HG03280 (cell line): ENCODE data around the gene FABP3.

Experiments used
- ATAC-seq: cut with Tn5 transposase; IDR thresholded peaks from one replicate; pipeline ENCODE4 v1.9.1; 2021; ENCODE audit warnings: mild to moderate bottlenecking, moderate library complexity; ENCODE audit not compliant: unreplicated experiment

Gene FABP3

GRCh38 chr1:31373056-31373896 lies at the start of gene FABP3:
FABP3 (minus strand) TSS chr1:31373076; CDS start chr1:31373014, 62 bp downstream.
- no peak for ATAC-seq

- no peak for ATAC-seq
Measured at GRCh38 chr1:31421371-31422040, 48.6 kb upstream of the FABP3 start.

DNA sequence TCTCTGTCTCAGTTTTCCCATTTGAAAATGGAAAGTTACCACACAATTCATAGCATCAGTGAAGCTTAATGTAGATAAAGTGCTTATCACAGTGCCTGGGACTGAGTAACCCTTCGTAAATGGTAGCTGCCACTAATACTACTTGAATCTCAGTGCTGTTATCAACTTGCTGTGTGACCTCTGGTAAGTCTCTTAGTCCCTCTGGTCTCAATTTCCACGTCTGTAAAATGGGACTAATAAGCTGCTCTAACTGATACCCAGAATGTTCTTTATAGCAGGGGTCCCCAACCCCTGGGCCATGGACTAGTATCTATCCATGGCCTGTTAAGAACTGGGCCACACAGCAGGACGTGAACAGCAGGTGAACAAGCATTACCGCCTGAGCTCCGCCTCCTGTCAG lies 47.8 kb upstream of the FABP3 start:
- no peak for ATAC-seq

- ATAC-seq = no peak
Measured at GRCh38 chr1:31418626-31419323, 45.9 kb upstream of the FABP3 start.

DNA sequence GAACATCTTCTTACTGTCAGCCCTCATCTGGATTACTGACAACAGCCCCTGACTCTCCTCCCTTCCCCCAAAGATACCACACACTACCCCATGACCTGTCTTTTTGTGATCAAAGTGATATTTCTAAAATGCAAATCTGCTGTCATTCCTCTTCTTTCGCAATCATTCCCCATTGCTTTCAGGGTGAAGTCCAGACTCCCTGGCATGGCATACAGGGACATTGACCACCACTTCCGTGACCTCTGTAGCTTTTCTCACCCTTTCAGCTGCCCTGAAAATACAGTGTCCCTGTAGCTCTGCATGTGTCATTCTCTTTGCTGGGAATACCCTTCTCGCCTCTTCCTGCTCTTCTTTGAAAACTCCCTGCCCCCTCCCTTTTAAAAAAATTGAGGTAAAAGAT lies 44.3 kb upstream of the FABP3 start:
- no peak for ATAC-seq

DNA sequence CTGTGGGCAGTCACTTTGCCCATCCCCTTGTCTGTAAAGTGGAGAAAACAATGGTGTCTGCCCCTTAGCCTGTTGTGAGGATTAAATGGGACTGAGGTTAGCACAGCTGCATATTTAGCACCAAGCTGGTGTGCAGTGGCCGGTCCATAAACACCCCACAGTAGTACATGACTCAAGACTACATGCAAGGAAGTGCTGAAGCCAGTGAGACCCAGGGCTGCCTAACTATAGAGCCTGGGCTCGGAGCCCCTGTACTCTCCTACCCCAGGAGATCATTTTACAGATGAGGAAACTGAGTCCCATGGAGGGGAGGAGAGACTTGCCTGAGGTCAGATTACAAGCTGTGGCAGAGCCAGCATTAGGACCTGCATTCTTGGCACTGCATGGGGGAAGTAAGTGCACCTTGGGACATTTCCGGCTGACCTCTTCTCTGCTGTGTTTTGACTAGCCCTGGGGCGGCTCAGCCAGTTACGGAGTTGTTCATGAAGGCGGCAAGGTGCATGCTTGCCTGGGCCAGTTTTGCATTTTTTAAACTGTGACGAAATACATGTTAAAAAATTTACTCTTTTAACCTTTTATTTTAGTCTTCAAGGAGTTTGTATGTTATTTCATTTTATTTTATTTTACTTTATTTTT lies 43.3 kb upstream of the FABP3 start:
- ATAC-seq = no peak

GRCh38 chr1:31415658-31416057 lies 42.8 kb upstream of the FABP3 start:
- no peak for ATAC-seq

DNA sequence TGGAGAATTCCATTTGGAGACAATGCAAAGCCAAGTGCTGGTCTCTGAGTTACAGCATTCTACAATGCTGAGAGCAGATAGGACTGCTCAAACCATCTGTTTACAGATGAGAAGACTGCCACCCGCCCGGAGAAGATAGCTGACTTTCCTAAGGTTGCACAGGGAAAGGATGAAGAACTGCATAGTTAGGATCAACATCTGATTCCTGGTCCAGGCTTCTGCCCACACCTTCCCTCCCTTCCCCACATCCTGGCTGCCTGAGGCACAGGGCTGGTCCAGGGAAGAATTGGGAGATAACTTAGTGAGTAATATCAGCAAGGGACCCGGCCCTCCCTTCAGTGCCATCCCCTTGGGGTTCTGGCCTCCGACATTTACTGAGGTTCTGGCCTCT lies 42.1 kb upstream of the FABP3 start:
- ATAC-seq = no peak

GRCh38 chr1:31413405-31414001 lies 40.6 kb upstream of the FABP3 start:
- ATAC-seq = no peak

- no peak for ATAC-seq
Measured at GRCh38 chr1:31412732-31413404, 40.0 kb upstream of the FABP3 start, which contains the start of gene SERINC2. SERINC2 (plus strand) TSS chr1:31413213; CDS start chr1:31413266, 53 bp downstream.

DNA sequence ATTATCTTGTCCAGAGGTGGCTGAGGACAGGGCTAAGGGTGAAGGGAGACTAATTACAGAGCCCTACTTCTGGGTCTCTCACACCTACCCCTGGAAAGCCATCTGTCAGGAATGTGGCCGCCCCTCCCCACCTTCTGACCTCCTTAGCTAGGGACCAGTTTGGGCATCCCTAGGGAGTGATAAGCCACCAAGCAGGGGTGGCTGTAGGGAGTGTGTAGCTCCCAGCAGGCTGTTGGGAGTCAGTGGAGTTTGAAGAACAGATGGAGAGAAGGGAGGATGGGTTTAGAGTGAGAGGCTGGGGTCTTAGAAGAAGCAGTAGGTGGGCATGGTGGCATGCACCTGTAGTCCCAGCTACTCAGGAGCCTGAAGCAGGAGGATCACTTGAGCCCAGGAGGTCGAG lies 39.3 kb upstream of the FABP3 start:
- no peak for ATAC-seq

DNA sequence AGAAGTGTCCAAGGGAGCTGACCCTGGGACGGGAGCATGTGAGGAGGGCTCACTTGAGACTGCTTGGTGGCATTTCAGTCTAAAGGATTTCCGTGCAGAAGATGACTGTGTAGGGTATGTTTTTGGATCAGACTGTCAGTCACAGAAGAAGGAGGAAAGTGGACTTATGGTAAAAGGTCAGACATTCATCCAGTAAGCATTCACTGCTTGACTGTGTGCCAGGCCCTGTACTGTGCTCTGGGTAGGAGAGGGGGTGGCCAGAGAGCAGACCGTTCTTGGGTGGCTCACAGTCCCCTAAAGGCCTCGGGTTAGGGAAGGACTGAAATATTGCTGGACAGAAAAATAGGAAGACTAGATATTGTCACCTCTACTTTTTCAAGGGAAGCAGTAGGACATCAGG lies 38.0 kb upstream of the FABP3 start:
- ATAC-seq = no peak

DNA sequence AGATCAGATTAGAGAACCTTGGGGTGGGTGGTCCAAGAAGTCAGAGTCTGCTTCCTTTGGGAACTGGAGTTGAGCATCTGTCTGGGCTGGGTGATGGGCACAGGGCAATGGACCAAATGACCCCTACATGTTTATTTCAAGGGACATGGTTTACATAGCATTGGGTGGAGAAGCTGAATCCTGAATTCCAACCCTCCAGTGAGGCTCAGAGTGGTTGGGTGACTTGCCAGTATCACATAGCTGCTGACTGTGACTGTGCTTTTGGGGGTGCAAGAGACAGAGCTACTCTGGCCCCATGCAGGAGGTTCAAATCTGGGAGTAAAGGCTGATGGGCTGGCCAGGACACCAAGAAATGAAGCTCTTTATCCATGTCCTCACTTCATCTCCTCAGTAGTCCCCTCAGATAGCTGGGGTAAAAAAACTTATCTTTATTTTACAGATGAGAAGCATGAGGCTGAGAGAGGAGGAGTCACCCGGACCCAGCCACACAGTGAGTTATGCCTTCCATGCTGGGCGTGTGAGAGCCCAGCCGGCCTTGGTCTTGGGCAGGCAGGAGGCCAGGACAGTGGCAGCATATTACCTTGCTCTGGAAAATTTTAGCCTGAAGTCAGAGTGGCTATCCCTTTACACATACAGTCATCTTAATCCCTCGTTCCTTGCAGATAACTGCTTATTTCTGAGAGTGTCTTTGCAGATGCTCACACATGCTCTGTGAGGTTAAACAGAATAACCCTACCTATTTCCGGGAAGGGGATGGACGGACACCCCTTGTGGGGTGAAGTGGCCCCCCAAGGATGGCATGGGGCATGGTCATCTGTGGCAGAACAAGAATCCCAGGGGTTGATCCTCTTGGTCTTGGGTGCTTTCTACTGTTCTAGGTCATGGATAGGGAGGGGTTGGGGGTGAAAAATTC lies 37.3 kb upstream of the FABP3 start:
- no peak for ATAC-seq

DNA sequence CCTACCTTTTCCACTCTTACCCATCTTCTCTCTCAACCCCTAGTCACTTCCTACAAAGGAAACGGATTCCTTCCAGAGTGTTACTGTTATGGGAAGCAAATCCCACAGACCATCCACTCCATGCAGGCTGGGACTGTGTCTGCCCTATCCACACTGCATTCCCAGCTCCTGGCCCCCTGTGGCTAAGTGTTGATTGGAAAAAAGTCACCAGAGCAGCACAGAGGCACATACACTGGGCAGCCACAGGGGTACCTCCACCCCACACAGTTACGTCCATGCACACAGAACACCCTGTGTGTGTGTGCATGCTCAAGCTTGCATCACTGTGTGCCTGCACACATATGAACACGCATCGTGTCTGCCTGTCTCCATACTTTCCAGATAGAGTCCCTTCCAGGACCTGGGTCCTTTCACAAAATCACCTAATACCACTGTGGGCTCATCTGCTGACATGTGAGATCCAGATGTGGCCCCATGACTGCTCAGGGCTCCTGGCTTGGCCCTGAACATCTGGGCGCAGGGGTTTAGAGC lies 36.0 kb upstream of the FABP3 start:
- no peak for ATAC-seq

DNA sequence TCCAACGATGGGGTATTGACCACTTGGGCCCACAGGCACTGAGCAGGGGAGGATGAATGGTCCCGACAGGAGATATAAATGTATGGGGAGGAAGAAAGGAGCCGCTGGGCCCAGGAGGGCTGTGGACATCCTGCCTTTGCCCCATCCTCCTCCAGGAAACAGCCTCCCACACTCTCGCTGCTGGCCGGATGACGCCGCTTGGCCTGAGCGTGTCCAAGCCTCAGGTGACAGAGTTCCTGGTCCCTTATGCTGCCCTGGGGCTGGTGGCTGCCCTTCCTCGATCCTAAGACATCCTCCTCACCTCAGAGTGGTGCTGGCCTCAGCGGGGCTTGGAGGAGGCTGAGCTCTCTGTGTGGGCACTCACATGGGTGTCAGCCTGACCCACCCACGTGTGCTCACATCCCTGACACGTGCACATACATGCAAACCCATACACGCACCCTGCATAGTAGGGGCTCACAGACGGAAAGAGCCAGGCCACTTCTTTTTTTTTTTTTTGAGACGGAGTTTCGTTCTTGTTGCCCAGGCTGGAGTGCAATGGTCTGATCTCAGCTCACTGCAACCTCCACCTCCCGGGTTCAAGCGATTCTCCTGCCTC lies 34.3 kb upstream of the FABP3 start:
- no peak for ATAC-seq

DNA sequence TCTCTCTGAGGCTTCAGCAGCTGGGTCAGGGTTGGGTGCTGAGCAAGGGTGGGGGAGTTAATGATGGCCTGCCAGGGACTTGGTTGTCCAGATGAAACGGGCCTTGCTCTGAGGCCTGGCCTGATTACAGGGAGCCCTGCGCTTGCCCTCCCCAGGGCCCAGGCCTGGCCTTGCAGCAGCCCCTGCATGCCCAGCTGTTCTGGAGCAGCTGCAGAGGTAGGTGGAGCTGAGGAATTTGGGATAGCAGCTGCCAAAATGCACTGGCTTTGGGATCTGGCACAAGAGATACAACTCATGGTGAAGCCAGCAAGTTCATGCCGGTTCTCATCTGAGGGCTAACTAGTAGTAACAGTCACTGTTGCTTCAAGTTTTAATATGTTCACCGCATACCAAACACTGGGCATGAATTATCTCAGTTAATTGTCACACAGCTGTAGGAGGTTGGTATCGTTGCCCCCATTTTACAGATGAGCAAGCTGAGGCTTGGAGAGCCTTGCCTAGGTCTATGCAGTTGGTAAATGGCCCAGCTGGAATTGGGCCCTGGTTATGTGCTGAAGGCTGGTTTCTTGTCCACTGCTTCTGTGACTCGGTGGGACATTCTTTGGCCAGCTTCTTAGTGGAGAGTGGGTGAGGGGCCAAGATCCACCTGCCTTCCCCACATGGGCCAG lies 32.8 kb upstream of the FABP3 start:
- no peak for ATAC-seq

DNA sequence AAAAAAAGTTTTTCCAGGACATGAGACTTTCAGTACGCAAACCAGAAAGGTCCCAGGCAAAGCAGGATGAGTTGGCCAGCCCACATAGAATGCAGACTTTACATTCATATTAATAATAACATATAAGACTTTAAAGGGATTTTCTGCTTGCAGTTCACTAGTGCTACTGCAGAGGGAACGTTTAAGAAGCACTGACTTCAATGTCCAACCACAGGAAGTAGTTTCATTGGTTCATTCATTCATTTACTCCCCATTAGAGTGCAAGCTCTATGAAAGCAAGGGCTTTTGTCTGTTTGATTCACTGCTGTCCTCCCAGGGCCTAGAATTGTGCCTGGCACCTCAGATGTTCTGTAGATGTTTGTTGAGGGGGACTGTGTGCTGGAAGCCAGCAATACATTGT lies 28.4 kb upstream of the FABP3 start:
- ATAC-seq = no peak

- ATAC-seq = no peak
Measured at GRCh38 chr1:31400393-31400792, 27.5 kb upstream of the FABP3 start.
